ENCODE results near the gene CCNQ.
A peak's percentile ranks its signal among the peaks of the same experiment; 100 is the strongest.

- TF ChIP-seq EZH2phosphoT487 (IDR thresholded peaks at IDR 0.05; ENCODE audit: insufficient read depth, low read depth) (0 out of 2 replicates have a peak, but pooled peaks have one; percentile 4), EZH2 (IDR thresholded peaks at IDR 0.05; ENCODE audit: insufficient read depth, poor library complexity, severe bottlenecking) (no peak)
Measured at GRCh38 chrX:153647461-153648357, 48.8 kb upstream of the CCNQ start.
